Adrenal gland (tissue), 12 donors: ENCODE results near the gene TMEM117. TPM values are rescaled to one million over a fixed set of nuclear protein-coding genes. Genes with fewer than 3 reads are reported as not detected.
"Not testable (repeated sequence)": the region's sequence is repeated elsewhere in the genome, so short reads cannot be mapped to it uniquely, and the experiment has no call there.

ENCODE experiments used
- DNase-seq, 7 donors: peaks; one replicate each; pipeline ENCODE4 v3.0.0-alpha.2; 2019 to 2020
- H3K27ac ChIP-seq, 5 donors: fragments of 200-600 bp; sonication (generic) in 4 of 5; 1 replicate in 3 of 5; 2 replicates in 2 of 5; pipeline versions ENCODE4 v1.5.1 to v1.8.0; 2016 to 2020; ENCODE audit warnings: mild to moderate bottlenecking in 1 of 5
- H3K27me3 ChIP-seq: fragments of 200-600 bp; 2 replicates; pipeline ENCODE4 v1.8.0; 2021
- H3K36me3 ChIP-seq, 2 donors: fragments of 200-600 bp; replicated peaks in 1 of 2; 1 replicate in 1 of 2; 2 replicates in 1 of 2; pipeline versions ENCODE4 v1.5.1 to v1.8.0; 2018 to 2022
- H3K4me1 ChIP-seq, 2 donors: fragments of 200-600 bp; replicated peaks in 1 of 2; 1 replicate in 1 of 2; 2 replicates in 1 of 2; pipeline versions ENCODE4 v1.5.1 to v1.8.0; 2018 to 2021
- H3K4me3 ChIP-seq, 4 donors: fragments of 200-600 bp; sonication (generic) in 3 of 4; one replicate each; pipeline ENCODE4 v1.5.1; 2016 to 2018
- H3K9me3 ChIP-seq, 3 donors: fragments of 200-600 bp; sonication (generic) in 1 of 3; replicated peaks in 1 of 3; 1 replicate in 2 of 3; 2 replicates in 1 of 3; pipeline versions ENCODE4 v1.5.1 to v1.8.0; 2016 to 2021
- POLR2A ChIP-seq, 2 donors: fragments of 450-650 bp; IDR thresholded peaks; one replicate each; pipeline ENCODE4 v1.6.1; 2017; ENCODE audit warnings: antibody characterized with exemption in 2 of 2, mild to moderate bottlenecking in 2 of 2, moderate library complexity in 1 of 2
- WGBS, 4 donors: extraction: QIAGEN DNeasy Blood & Tissue Kit in 2 of 4; methylation state at CpG; one replicate each; pipeline versions ENCODE4 v1.1.5 to v1.1.7; 2013 to 2017; 5-methylcytosine and 5-hydroxymethylcytosine counted together
- intact Hi-C, 2 donors: fragments of 100-400 bp; cut with DNase I; formaldehyde crosslinking; loops; one replicate each; pipeline versions ENCODE4 v1.14.1 to v1.15.0; 2022 to 2023
- polyA plus RNA-seq, 3 donors: library from polyadenylated mRNA; stranded (reverse); fragments of 200-250 nt in 2 of 3; fragments of 350-450 nt in 1 of 3; fragmentation: Illumina TruSeq in 1 of 3; extraction: RNeasy Lipid Tissue Mini Kit (QIAGEN cat#74804) in 1 of 3; gene quantifications; one replicate each; pipeline ENCODE4 v1.2.3, GENCODE V29; 2013 to 2014
- total RNA-seq, 9 donors: library from RNA; depleted of rRNA in 4 of 9; stranded (reverse); fragments of >200 nt in 4 of 9; fragments of 120-200 nt in 1 of 9; fragmentation: NEBNext Ultra II Directional in 1 of 9; extraction: Animal tissue kit (Norgen Biotek cat#: 25700) in 1 of 9; gene quantifications; one replicate each; pipeline versions ENCODE4 v1.1.0 to v1.2.4, GENCODE V29; 2013 to 2023
- TF ChIP-seq, protein P1 (sequence below), 6 experiments: fragments of 450-650 bp in 4 of 6; fragments of 200-600 bp in 2 of 6; sonication (generic) in 1 of 6; IDR thresholded peaks; 1 replicate in 5 of 6; 2 replicates in 1 of 6; pipeline versions ENCODE4 v1.5.1 to v1.8.0; 2016 to 2021; ENCODE audit warnings: antibody characterized with exemption in 6 of 6, mild to moderate bottlenecking in 2 of 6, moderate library complexity in 1 of 6
- donor health status: healthy with polysubstance abuse.
- donor health status: Bipolar disorder and iron deficiency.
- donor health status: DM: yes; HTN: yes; CAD: no.
- donor health status: DM: no; HTN: no; CAD: no.
- donor health status: DM: no; HTN: no; CAD: no.
- donor health status: DM: yes; HTN: yes; CAD: no.

TMEM117 gene
- total and polyA plus RNA-seq, 12 donors: 1.9 to 38.5 (median 6.7) TPM

DNA sequence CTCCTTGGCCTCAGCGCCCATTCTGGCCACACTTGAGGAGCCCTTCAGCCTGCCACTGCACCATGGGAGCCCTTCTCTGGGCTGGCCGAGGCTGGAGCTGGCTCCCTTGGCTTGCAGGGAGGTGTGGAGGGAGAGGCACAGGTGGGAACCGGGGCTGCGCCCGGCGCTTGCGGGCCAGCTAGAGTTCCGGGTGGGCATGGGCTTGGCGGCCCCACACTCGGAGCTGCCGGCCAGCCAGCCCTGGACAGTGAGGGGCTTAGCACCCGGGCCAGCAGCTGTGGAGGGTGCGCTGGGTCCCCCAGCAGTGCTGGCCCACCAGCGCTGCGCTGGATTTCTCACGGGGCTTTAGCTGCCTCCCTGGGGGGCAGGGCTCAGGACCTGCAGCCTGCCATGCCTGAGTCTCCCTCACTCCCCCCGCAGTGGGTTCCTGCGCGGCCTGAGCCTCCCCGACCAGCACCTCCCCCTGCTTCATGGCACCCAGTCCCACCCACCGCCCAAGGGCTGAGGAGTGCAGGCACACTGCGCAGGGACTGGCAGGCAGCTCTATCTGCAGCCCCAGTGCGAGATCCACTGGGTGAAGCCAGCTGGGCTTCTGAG lies 28.0 kb downstream of the TMEM117 start:
- WGBS, 4 donors: 97 to 100% (median 99%) methylated on average over 1 to 23 of the region's 23 CpGs

DNA sequence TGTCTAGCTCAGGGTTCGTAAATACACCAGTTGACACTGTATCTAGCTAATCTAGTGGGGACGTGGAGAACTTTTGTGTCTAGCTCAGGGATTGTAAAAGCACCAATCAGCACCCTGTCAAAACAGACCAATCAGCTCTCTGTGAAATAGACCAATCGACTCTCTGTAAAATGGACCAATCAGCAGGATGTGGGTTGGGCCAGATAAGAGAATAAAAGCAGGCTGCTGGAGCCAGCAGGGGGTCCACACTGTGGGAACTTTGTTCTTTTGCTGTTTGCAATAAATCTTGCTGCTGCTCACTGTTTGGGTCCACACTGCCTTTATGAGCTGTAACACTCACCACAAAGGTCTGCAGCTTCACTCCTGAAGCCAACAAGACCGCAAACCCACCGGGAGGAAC lies 28.7 kb downstream of the TMEM117 start:
- not testable (repeated sequence) for H3K9me3 ChIP-seq, H3K27ac ChIP-seq
- 95 to 97% (median 96%) methylated on average over 5 of the region's 5 CpGs for WGBS, 4 donors

More for the DNA sequence above, 28.0 kb downstream of the TMEM117 start:
- intact Hi-C loops: no loop called here
- no peak overlapping the region for H3K4me3 ChIP-seq
- no peaks in the 10 kb centered on the region for H3K9me3 ChIP-seq
- H3K27ac ChIP-seq: no peak overlapping the region
- H3K36me3 ChIP-seq: no peaks in the 10 kb centered on the region
- H3K4me1 ChIP-seq: no peaks in the 10 kb centered on the region
- no peaks in the 10 kb centered on the region for H3K27me3 ChIP-seq
- TF ChIP-seq POLR2A (IDR thresholded peaks at IDR 0.05): no peak
- DNase-seq: no peak

DNA sequence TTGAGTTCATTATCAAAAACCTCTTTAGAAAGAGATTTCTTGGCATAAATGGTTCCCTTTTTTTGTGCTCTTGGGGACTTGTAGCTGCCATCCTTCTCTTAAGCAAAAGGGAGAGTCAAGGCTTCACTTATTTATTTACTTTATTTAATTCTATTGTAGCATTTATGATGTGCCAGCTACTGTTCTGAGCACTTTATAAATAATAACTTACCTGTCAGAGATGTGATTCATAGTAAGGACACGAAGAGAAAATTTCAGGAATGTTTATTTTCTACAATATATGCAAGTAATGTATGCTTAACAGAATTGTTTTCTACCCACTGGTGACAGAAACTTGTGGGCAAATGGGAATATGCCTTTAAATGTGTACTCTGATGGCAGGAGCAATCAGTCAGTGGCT lies 33.3 kb downstream of the TMEM117 start:
- Histone ChIP-seq H3K27ac (no peak overlapping the region), H3K4me3 (no peak overlapping the region), H3K27me3 (no peaks in the 10 kb centered on the region), H3K4me1 (no peaks in the 10 kb centered on the region), H3K9me3 (no peaks in the 10 kb centered on the region), H3K36me3 (no peaks in the 10 kb centered on the region)
- no peak for TF ChIP-seq POLR2A (IDR thresholded peaks at IDR 0.05)
- TF ChIP-seq, protein P1, sequence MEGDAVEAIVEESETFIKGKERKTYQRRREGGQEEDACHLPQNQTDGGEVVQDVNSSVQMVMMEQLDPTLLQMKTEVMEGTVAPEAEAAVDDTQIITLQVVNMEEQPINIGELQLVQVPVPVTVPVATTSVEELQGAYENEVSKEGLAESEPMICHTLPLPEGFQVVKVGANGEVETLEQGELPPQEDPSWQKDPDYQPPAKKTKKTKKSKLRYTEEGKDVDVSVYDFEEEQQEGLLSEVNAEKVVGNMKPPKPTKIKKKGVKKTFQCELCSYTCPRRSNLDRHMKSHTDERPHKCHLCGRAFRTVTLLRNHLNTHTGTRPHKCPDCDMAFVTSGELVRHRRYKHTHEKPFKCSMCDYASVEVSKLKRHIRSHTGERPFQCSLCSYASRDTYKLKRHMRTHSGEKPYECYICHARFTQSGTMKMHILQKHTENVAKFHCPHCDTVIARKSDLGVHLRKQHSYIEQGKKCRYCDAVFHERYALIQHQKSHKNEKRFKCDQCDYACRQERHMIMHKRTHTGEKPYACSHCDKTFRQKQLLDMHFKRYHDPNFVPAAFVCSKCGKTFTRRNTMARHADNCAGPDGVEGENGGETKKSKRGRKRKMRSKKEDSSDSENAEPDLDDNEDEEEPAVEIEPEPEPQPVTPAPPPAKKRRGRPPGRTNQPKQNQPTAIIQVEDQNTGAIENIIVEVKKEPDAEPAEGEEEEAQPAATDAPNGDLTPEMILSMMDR (IDR thresholded peaks at IDR 0.05): no peak
- no peak for DNase-seq
- intact Hi-C loops: no loop called here
- 70 to 82% (median 73%) methylated on average over 1 of the region's 1 CpG for WGBS, 4 donors

More for the DNA sequence above, 28.7 kb downstream of the TMEM117 start:
- H3K27me3 ChIP-seq, H3K36me3 ChIP-seq, DNase-seq, H3K4me3 ChIP-seq, H3K4me1 ChIP-seq, intact Hi-C loops: not testable (repeated sequence)

DNA sequence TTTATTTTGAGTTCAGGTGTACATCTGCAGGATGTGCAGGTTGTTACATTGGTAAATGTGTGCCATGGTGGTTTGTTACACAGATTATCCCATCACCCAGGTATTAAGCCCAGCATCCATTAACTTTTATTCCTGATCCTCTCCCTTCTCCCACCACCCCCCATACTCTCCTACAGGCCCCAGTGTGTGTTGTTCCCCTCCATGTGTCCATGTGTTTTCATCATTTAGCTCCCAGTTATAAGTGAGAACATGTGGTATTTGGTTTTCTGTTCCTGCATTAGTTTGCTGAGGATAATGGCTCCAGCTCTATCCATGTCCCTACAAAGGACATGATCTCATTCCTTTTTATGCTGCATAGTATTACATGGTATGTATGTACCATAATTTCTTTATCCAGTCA lies 33.9 kb downstream of the TMEM117 start:
- H3K4me1 ChIP-seq, H3K9me3 ChIP-seq, H3K27me3 ChIP-seq, H3K36me3 ChIP-seq, H3K4me3 ChIP-seq, DNase-seq, intact Hi-C loops, H3K27ac ChIP-seq: not testable (repeated sequence)

DNA sequence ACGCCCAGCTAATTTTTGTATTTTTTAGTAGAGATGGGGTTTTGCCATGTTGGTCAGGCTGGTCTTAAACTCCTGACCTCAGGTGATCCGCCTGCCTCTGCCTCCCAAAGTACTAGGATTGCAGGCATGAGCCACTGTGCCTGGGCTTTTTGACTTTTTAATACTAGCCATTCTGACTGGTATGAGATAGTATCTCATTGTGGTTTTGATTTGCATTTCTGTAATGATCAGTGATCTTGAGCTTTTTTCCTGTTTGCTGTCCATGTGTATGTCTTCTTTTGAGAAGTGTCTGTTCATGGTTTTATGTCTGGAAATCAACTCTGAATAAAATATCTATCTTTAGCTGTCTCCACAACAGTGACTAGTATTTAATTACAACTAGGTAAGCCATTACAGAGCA lies 35.4 kb downstream of the TMEM117 start:
- H3K4me1 ChIP-seq, H3K27me3 ChIP-seq, DNase-seq, H3K27ac ChIP-seq, H3K4me3 ChIP-seq, intact Hi-C loops, H3K9me3 ChIP-seq, H3K36me3 ChIP-seq: not testable (repeated sequence)
- WGBS, 4 donors: 88 to 96% (median 90%) methylated on average over 2 of the region's 2 CpGs

DNA sequence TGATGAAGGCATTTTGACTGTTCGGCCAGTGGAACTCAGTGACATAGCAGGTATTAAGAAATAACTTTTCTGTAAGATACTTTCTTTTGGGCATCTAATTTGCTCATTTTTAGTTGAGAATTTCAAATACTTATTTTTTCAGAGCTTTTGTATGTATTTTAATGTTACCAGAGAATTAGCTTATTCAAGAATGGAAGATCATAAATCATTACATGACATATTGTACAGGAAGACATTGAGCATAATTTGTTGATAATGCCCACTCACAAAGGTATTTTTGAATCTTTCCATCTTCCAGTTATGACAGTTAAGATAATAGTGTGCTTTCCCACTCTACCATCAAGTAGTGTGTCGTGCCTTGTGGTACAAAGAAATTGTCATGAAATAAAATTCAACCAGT lies 36.5 kb downstream of the TMEM117 start:
- Histone ChIP-seq H3K9me3 (no peaks in the 10 kb centered on the region), H3K27me3 (no peaks in the 10 kb centered on the region), H3K27ac (no peak overlapping the region), H3K4me3 (no peak overlapping the region), H3K36me3 (no peaks in the 10 kb centered on the region), H3K4me1 (no peaks in the 10 kb centered on the region)
- DNase-seq: no peak
- TF ChIP-seq POLR2A (IDR thresholded peaks at IDR 0.05): no peak
- TF ChIP-seq, protein P1 (IDR thresholded peaks at IDR 0.05): no peak
- intact Hi-C loops: no loop called here
- WGBS, 4 donors: 89 to 95% (median 93%) methylated on average over 2 of the region's 2 CpGs
